ENCODE results near the gene ITGAL. TPM values are rescaled to one million over a fixed set of nuclear protein-coding genes. Genes with fewer than 3 reads are reported as not detected.
"Not testable (repeated sequence)": the region's sequence is repeated elsewhere in the genome, so short reads cannot be mapped to it uniquely, and the experiment has no call there.

Gene ITGAL
- total and polyA plus RNA-seq, 2 donors = 48.6 to 51.3 TPM

DNA sequence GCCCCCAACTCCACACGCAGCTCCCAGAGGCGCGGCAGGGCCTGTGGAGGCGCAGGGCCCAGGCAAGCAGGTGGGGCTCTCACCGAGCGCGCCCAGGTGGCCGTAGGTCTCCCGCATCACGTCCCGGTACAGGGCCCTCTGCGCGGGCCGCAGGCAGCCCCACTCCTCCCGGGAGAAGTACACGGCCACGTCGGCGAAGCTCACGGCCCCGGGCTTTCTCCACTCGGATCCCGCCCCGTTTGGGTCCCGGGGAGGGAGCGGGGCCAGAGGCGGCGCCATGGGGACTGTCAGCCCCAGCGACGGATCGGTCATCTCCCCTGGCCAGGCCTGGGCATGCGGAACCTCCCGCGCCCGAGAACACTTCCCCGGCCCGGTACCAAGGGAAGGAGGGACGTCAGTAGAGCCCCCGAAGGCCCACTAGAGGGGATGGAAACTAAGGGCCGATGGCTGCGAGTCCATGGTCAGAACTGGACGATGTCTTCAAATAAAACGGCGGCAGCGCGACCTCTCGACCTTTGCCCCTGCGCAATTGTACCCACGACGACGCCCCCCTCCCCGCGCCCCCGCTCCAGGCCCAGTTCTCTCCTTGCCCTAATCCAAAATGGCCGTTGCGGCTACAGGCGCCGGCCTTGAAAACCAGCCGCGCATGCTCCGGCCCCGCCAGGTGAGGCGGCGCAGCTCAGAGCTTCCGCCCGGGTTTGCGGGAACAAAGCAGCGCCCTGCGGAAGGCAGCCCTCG is 62.0 kb downstream of the ITGAL start, which contains the start of gene ZNF747:
TSS of gene ZNF747 (minus strand) at position 491 of the 738 bp plus-strand sequence. CDS start at position 312, 179 bp downstream.
- WGBS = under 1% methylated on average over 70 of the region's 70 CpGs
- Histone ChIP-seq H3K4me3 (ENCODE audit: low read length in 2 of 2) (peak within 1 kb of the TSS; percentile 90 to 96), H3K27ac (ENCODE audit: low read depth in 1 of 2, low read length in 1 of 2) (peak within 1 kb of the TSS; percentile 95 to 99), H3K36me3 (ENCODE audit: control insufficient read depth in 2 of 2, insufficient read depth in 2 of 2, low read length in 1 of 2) (peaks cover 19 to 21% of the 10 kb centered on the region in 2 donors), H3K27me3 (ENCODE audit: control insufficient read depth in 2 of 2, insufficient read depth in 1 of 2, low read length in 1 of 2) (no peaks in the 10 kb centered on the region), H3K9me3 (ENCODE audit: control insufficient read depth in 2 of 2, insufficient read depth in 1 of 2, low read length in 1 of 2) (peaks cover 0 to 7% of the 10 kb centered on the region in 2 donors), H3K4me1 (ENCODE audit: control insufficient read depth in 2 of 2, insufficient read depth in 2 of 2, low read length in 2 of 2) (peaks cover 12 to 31% of the 10 kb centered on the region in 2 donors)
- peak; percentile 88 to 98 (median 94) for DNase-seq (ENCODE audit: low read depth in 6 of 9, low spot score in 9 of 9)

GRCh38 chr16:30535106-30535776 is 62.7 kb downstream of the ITGAL start:
- Histone ChIP-seq H3K27ac (ENCODE audit: low read depth in 1 of 2, low read length in 1 of 2) (peak overlapping the region; percentile 95 to 99), H3K27me3 (ENCODE audit: control insufficient read depth in 2 of 2, insufficient read depth in 1 of 2, low read length in 1 of 2) (no peaks in the 10 kb centered on the region), H3K9me3 (ENCODE audit: control insufficient read depth in 2 of 2, insufficient read depth in 1 of 2, low read length in 1 of 2) (peaks cover 0 to 7% of the 10 kb centered on the region in 2 donors), H3K36me3 (ENCODE audit: control insufficient read depth in 2 of 2, insufficient read depth in 2 of 2, low read length in 1 of 2) (peaks cover 22 to 24% of the 10 kb centered on the region in 2 donors), H3K4me3 (ENCODE audit: low read length in 2 of 2) (peak overlapping the region; percentile 90 to 96), H3K4me1 (ENCODE audit: control insufficient read depth in 2 of 2, insufficient read depth in 2 of 2, low read length in 2 of 2) (peaks cover 12 to 31% of the 10 kb centered on the region in 2 donors)
- 2% methylated on average over 18 of the region's 18 CpGs for WGBS
- peak in 2 of 9 donors; percentile 41 to 68 for DNase-seq (ENCODE audit: low read depth in 6 of 9, low spot score in 9 of 9)

DNA sequence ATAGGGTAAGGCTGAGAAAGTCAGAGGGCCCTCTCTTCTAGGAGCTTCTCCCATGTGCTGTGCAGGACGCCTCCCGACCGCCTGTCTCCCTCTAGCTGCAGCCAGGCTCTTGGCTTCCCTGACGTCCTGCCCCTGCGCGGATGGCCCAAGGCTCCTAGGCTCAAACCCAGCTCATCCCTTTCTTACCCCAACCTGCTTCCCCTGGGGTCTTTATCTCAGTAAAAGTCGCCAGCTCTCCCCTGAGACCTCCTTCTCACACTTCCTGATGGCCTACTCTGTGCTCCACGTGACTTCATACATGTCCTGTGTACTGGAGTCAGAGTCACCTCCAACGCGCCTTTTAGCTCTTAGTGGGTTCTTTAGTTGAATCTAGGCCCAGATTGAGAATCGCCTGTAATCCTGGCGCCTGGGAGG is 63.2 kb downstream of the ITGAL start:
- H3K27me3 ChIP-seq (ENCODE audit: control insufficient read depth in 2 of 2, insufficient read depth in 1 of 2, low read length in 1 of 2) = no peaks in the 10 kb centered on the region
- WGBS = 30% methylated on average over 12 of the region's 12 CpGs
- H3K27ac ChIP-seq (ENCODE audit: low read depth in 1 of 2, low read length in 1 of 2) = peak overlapping the region; percentile 95 to 99
- peaks cover 12 to 31% of the 10 kb centered on the region in 2 donors for H3K4me1 ChIP-seq (ENCODE audit: control insufficient read depth in 2 of 2, insufficient read depth in 2 of 2, low read length in 2 of 2)
- H3K9me3 ChIP-seq (ENCODE audit: control insufficient read depth in 2 of 2, insufficient read depth in 1 of 2, low read length in 1 of 2) = peaks cover 0 to 7% of the 10 kb centered on the region in 2 donors
- H3K36me3 ChIP-seq (ENCODE audit: control insufficient read depth in 2 of 2, insufficient read depth in 2 of 2, low read length in 1 of 2) = peaks cover 21 to 22% of the 10 kb centered on the region in 2 donors
- DNase-seq (ENCODE audit: low read depth in 6 of 9, low spot score in 9 of 9) = peak in 6 of 9 donors; percentile 46 to 84 (median 67)
- peak overlapping the region; percentile 90 to 96 for H3K4me3 ChIP-seq (ENCODE audit: low read length in 2 of 2)

DNA sequence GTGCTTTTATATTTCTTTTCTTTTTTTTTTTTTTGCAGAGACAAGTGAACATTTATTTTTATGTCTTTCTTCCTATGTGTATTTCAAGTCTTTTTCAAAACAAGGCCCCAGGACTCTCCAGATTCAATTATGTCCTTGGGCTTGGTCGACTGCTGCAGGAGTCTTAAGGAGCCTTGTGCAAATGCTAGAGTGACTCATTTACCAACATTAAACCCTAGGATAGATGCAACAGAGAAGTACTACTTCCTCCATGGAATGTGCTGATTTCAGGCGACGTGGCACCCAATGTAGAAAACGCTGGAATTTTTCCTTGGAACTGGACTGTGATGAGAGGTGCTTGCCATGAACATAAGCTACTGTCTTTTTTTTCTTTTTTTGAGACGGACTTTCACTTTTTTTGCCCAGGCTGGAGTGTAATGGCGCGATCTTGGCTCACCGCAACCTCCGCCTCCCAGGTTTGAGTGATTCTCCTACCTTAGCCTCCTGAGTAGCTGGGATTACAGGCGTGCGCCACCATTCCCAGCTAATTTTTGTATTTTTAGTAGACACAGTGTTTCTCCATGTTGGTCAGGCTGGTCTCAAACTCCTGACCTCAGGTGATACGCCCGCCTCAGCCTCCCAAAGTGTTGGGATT is 64.0 kb downstream of the ITGAL start:
- H3K9me3 ChIP-seq (ENCODE audit: control insufficient read depth in 2 of 2, insufficient read depth in 1 of 2, low read length in 1 of 2); H3K27me3 ChIP-seq (ENCODE audit: control insufficient read depth in 2 of 2, insufficient read depth in 1 of 2, low read length in 1 of 2); DNase-seq (ENCODE audit: low read depth in 6 of 9, low spot score in 9 of 9); H3K4me3 ChIP-seq (ENCODE audit: low read length in 2 of 2): not testable (repeated sequence)
- H3K36me3 ChIP-seq (ENCODE audit: control insufficient read depth in 2 of 2, insufficient read depth in 2 of 2, low read length in 1 of 2) = peaks cover 17 to 18% of the 10 kb centered on the region in 2 donors
- peak overlapping the region in 1 of 2 donors; percentile 99 for H3K27ac ChIP-seq (ENCODE audit: low read depth in 1 of 2, low read length in 1 of 2)
- H3K4me1 ChIP-seq (ENCODE audit: control insufficient read depth in 2 of 2, insufficient read depth in 2 of 2, low read length in 2 of 2) = peaks cover 12 to 31% of the 10 kb centered on the region in 2 donors
- WGBS = 97% methylated on average over 13 of the region's 13 CpGs

DNA sequence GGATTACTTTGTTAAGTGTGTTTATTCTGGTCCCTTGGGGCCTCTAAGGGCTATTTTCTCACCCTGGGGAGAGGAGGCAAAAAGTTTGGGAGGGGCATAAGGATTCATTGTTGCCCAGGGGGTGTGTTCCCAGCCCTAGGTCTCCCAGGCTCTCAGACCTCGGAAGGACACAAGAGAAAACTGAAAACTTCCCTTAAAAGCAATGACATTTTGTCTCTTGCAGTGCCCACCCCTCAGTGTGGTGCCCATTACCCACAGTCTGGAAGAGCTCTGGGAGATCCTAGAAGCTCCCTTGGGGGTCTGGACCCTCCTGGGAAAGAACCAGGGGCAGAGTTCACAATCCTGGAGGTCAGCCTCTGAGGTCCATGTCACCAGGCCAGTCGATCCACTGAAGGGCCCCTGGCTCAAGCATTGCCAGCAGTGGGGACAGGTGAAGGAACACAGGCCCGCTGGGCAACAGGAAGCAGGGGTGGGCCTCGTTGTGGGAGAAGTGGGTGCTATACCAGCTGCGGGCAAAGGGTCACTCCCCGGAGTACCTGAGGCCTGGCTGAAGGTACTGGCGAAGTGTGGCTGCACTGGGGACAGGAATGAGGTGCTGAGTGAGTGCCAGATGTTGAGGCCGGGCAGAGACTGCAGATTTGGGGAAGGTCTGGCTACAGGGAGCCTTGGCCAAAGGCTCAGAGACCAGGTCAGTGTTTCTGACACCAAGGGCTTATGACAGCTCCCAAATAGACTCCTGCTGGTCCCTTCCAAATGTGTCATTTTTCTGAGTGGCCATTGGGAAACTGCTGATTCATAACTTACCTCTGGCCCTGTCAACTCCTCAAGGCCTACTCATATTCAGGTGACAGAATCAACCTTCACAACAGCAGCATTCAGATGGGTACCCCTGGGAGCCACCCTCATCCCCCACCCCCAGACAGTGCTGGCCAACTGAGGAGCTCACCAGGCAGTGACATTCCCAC is 66.7 kb downstream of the ITGAL start:
- no peak overlapping the region for H3K27ac ChIP-seq (ENCODE audit: low read depth in 1 of 2, low read length in 1 of 2)
- no peak for DNase-seq (ENCODE audit: low read depth in 6 of 9, low spot score in 9 of 9)
- peaks cover 3 to 19% of the 10 kb centered on the region in 2 donors for H3K4me1 ChIP-seq (ENCODE audit: control insufficient read depth in 2 of 2, insufficient read depth in 2 of 2, low read length in 2 of 2)
- 96% methylated on average over 8 of the region's 8 CpGs for WGBS
- H3K27me3 ChIP-seq (ENCODE audit: control insufficient read depth in 2 of 2, insufficient read depth in 1 of 2, low read length in 1 of 2) = no peaks in the 10 kb centered on the region
- H3K36me3 ChIP-seq (ENCODE audit: control insufficient read depth in 2 of 2, insufficient read depth in 2 of 2, low read length in 1 of 2) = peaks cover 7 to 8% of the 10 kb centered on the region in 2 donors
- H3K9me3 ChIP-seq (ENCODE audit: control insufficient read depth in 2 of 2, insufficient read depth in 1 of 2, low read length in 1 of 2) = peaks cover 0 to 7% of the 10 kb centered on the region in 2 donors
- no peak overlapping the region for H3K4me3 ChIP-seq (ENCODE audit: low read length in 2 of 2)

DNA sequence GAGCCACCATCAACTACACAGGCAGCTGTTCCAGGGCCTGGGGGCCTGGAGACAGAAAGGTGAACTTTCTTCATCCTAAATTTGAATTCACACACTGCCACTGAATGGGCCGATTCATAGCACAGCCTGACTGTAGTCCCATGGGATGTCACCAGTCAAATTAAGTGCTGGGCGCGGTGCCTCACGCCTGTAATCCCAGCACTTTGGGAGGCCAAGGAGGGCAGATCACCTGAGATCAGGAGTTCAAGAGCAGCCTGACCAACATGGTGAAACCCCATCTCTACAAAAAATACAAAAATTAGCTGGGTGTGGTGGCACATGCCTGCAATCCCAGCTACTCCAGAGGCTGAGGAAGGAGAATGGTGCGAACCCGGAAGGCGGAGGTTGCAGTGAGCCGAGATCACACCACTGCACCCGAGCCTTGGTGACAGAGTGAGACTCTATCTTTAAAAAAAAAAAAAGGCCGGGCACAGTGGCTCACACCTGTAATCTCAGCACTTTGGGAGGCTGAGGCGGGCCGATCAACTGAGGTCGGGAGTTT is 67.5 kb downstream of the ITGAL start:
- not testable (repeated sequence) for H3K4me3 ChIP-seq (ENCODE audit: low read length in 2 of 2); H3K27me3 ChIP-seq (ENCODE audit: control insufficient read depth in 2 of 2, insufficient read depth in 1 of 2, low read length in 1 of 2); H3K9me3 ChIP-seq (ENCODE audit: control insufficient read depth in 2 of 2, insufficient read depth in 1 of 2, low read length in 1 of 2); H3K36me3 ChIP-seq (ENCODE audit: control insufficient read depth in 2 of 2, insufficient read depth in 2 of 2, low read length in 1 of 2); DNase-seq (ENCODE audit: low read depth in 6 of 9, low spot score in 9 of 9); H3K27ac ChIP-seq (ENCODE audit: low read depth in 1 of 2, low read length in 1 of 2)
- 97% methylated on average over 13 of the region's 13 CpGs for WGBS
- peaks cover 3 to 17% of the 10 kb centered on the region in 2 donors for H3K4me1 ChIP-seq (ENCODE audit: control insufficient read depth in 2 of 2, insufficient read depth in 2 of 2, low read length in 2 of 2)

GRCh38 chr16:30540916-30541464 is 68.4 kb downstream of the ITGAL start:
- H3K4me3 ChIP-seq (ENCODE audit: low read length in 2 of 2); H3K27me3 ChIP-seq (ENCODE audit: control insufficient read depth in 2 of 2, insufficient read depth in 1 of 2, low read length in 1 of 2); H3K27ac ChIP-seq (ENCODE audit: low read depth in 1 of 2, low read length in 1 of 2); H3K4me1 ChIP-seq (ENCODE audit: control insufficient read depth in 2 of 2, insufficient read depth in 2 of 2, low read length in 2 of 2); H3K9me3 ChIP-seq (ENCODE audit: control insufficient read depth in 2 of 2, insufficient read depth in 1 of 2, low read length in 1 of 2); H3K36me3 ChIP-seq (ENCODE audit: control insufficient read depth in 2 of 2, insufficient read depth in 2 of 2, low read length in 1 of 2); DNase-seq (ENCODE audit: low read depth in 6 of 9, low spot score in 9 of 9): not testable (repeated sequence)
- 96% methylated on average over 9 of the region's 9 CpGs for WGBS

Measured in thymus (tissue), 11 donors.